ENCODE results near the gene NDST3. TPM values are rescaled to one million over a fixed set of nuclear protein-coding genes. Genes with fewer than 3 reads are reported as not detected.

The NDST3 gene
- polyA plus RNA-seq, 1 of the 3 experiments (the other 2 are of a cell fraction): 1.2 TPM

- no peak for TF ChIP-seq GATA2 (CRISPR knock-in tag; IDR thresholded peaks at IDR 0.05)
- peak; percentile 40; the same call in 1 of the 2 replicates for TF ChIP-seq MXI1 (IDR thresholded peaks at IDR 0.05; ENCODE audit: low read depth, low read length)
Observed at GRCh38 chr4:118279920-118280432, 245.7 kb downstream of the NDST3 start (continued).

DNA sequence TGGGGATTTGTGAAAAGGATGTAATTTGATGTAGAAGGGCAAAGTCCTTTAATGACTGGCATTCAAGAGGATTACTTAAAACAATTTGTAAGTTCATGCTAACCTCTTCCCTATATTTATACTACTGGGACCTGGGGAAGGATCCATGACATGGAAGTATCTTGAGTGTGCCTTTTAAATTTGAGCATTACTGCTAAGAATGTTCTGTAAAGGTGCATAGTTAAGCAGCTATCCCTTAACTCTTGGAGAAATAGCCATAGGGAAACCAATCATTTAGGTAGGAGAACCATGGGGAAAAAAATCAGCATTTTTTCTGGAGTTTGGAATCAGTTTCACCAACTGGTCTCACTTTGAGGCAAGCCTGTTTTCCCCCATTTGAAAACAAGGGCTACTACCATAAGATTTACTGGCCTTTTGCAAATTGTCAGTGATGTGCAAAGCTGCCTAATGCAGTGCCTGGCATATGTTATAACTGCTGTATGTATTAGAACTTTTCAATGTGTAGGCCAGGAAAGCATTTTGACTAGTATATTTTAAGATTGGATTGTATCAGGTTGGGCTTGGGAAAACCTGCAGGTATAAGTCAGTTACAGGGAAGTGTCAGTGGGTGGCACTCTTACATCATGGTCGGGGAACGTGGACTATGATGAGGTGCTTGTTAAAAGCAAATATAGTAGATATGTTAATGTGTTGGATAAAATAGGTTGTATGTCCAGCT lies 246.4 kb downstream of the NDST3 start:
- peak overlapping the region; percentile 93 for H3K9ac ChIP-seq
- ChIA-PET CTCF (interaction anchor here (0.7 to 6.7 kb wide), 12 partner anchors 18 to 231 kb away, joined by 3 to 69 read pairs (median 3); partner anchors contain the start of gene PRSS12), POLR2A (interaction anchor here (0.6 to 1.2 kb wide), 2 partner anchors 72 to 462 kb away, joined by 3 to 4 read pairs; partner anchors contain the start of gene PRSS12)
- no peaks in the 10 kb centered on the region for H3K9me2 ChIP-seq
- peak overlapping the region; percentile 78 for H3K4me2 ChIP-seq
- H3K36me3 ChIP-seq (replicated peaks in 1 of 2; ENCODE audit: control insufficient read depth in 1 of 2, insufficient read depth in 2 of 2, low read length in 1 of 2): peaks cover 24 to 32% of the 10 kb centered on the region in 2 experiments
- H3K27me3 ChIP-seq (ENCODE audit: insufficient read depth): no peaks in the 10 kb centered on the region
- peak; percentile 50 for DNase-seq
- WGBS (ENCODE audit: low lambda C conversion rate): 11% methylated on average over 2 of the region's 2 CpGs
- H3K27ac ChIP-seq (ENCODE audit: low read depth in 2 of 2, low read length in 1 of 2): peak overlapping the region; percentile 74 to 94; a peak in 3 of 4 replicates
- H3F3A ChIP-seq (replicated peaks; ENCODE audit: insufficient read depth): peaks cover 44% of the 10 kb centered on the region
- H2AFZ ChIP-seq (ENCODE audit: low read depth): no peak overlapping the region
- no peaks in the 10 kb centered on the region for H3K9me3 ChIP-seq
- peaks cover 27% of the 10 kb centered on the region for H4K20me1 ChIP-seq (ENCODE audit: insufficient read depth)
- H3K4me3 ChIP-seq (ENCODE audit: low read depth in 2 of 2, low read length in 1 of 2): peak overlapping the region; percentile 79 to 96
- H3K79me2 ChIP-seq (ENCODE audit: insufficient read depth): peaks cover 30% of the 10 kb centered on the region
- peaks cover 10 to 21% of the 10 kb centered on the region in 2 experiments; a peak in 3 of 4 replicates for H3K4me1 ChIP-seq (ENCODE audit: control insufficient read depth in 1 of 2, insufficient read depth in 2 of 2, low read depth in 1 of 2, low read length in 1 of 2)
- TF ChIP-seq CHD2 (IDR thresholded peaks at IDR 0.05; ENCODE audit: low read length, partially characterized antibody): no peak
- TF ChIP-seq EZH2phosphoT487 (IDR thresholded peaks at IDR 0.05; ENCODE audit: borderline replicate concordance, low read depth): no peak
- TF ChIP-seq, protein P1, sequence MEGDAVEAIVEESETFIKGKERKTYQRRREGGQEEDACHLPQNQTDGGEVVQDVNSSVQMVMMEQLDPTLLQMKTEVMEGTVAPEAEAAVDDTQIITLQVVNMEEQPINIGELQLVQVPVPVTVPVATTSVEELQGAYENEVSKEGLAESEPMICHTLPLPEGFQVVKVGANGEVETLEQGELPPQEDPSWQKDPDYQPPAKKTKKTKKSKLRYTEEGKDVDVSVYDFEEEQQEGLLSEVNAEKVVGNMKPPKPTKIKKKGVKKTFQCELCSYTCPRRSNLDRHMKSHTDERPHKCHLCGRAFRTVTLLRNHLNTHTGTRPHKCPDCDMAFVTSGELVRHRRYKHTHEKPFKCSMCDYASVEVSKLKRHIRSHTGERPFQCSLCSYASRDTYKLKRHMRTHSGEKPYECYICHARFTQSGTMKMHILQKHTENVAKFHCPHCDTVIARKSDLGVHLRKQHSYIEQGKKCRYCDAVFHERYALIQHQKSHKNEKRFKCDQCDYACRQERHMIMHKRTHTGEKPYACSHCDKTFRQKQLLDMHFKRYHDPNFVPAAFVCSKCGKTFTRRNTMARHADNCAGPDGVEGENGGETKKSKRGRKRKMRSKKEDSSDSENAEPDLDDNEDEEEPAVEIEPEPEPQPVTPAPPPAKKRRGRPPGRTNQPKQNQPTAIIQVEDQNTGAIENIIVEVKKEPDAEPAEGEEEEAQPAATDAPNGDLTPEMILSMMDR (IDR thresholded peaks at IDR 0.05): peak; percentile 80
- no peak for TF ChIP-seq NFIC (IDR thresholded peaks at IDR 0.05; ENCODE audit: borderline replicate concordance)
- no peak for TF ChIP-seq RXRA (IDR thresholded peaks at IDR 0.05; ENCODE audit: borderline replicate concordance, low read depth)
- no peak for TF ChIP-seq ZBTB33 (IDR thresholded peaks at IDR 0.05; ENCODE audit: borderline replicate concordance, low read depth)
- TF ChIP-seq, protein P2, sequence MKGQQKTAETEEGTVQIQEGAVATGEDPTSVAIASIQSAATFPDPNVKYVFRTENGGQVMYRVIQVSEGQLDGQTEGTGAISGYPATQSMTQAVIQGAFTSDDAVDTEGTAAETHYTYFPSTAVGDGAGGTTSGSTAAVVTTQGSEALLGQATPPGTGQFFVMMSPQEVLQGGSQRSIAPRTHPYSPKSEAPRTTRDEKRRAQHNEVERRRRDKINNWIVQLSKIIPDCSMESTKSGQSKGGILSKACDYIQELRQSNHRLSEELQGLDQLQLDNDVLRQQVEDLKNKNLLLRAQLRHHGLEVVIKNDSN (IDR thresholded peaks at IDR 0.05; ENCODE audit: borderline replicate concordance, low read depth): no peak
- TF ChIP-seq, protein P3, sequence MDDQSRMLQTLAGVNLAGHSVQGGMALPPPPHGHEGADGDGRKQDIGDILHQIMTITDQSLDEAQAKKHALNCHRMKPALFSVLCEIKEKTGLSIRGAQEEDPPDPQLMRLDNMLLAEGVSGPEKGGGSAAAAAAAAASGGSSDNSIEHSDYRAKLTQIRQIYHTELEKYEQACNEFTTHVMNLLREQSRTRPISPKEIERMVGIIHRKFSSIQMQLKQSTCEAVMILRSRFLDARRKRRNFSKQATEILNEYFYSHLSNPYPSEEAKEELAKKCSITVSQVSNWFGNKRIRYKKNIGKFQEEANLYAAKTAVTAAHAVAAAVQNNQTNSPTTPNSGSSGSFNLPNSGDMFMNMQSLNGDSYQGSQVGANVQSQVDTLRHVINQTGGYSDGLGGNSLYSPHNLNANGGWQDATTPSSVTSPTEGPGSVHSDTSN (IDR thresholded peaks at IDR 0.05): no peak
- TF ChIP-seq TAF1 (IDR thresholded peaks at IDR 0.05; ENCODE audit: borderline replicate concordance, low read depth, low read length): no peak
- no peak for TF ChIP-seq YY1 (IDR thresholded peaks at IDR 0.05; ENCODE audit: low read depth)
- no peak for TF ChIP-seq USF2 (IDR thresholded peaks at IDR 0.05; ENCODE audit: borderline replicate concordance, low read depth, low read length)
- TF ChIP-seq MEF2A (IDR thresholded peaks at IDR 0.05; ENCODE audit: borderline replicate concordance, low read depth): no peak
- TF ChIP-seq, protein P4, sequence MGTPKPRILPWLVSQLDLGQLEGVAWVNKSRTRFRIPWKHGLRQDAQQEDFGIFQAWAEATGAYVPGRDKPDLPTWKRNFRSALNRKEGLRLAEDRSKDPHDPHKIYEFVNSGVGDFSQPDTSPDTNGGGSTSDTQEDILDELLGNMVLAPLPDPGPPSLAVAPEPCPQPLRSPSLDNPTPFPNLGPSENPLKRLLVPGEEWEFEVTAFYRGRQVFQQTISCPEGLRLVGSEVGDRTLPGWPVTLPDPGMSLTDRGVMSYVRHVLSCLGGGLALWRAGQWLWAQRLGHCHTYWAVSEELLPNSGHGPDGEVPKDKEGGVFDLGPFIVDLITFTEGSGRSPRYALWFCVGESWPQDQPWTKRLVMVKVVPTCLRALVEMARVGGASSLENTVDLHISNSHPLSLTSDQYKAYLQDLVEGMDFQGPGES (IDR thresholded peaks at IDR 0.05; ENCODE audit: low read depth, low read length): no peak
- TF ChIP-seq REST (IDR thresholded peaks at IDR 0.05; ENCODE audit: low read depth, low read length): no peak

All from SK-N-SH (cell line).